Fibroblast of peridontal ligament (primary cell): Measurements from ENCODE around the gene EPHA6.

ENCODE experiments used
- DNase-seq: peaks from one replicate; pipeline ENCODE4 v3.0.0-alpha.2; 2010; ENCODE audit errors: extremely low read depth

EPHA6 gene

DNA sequence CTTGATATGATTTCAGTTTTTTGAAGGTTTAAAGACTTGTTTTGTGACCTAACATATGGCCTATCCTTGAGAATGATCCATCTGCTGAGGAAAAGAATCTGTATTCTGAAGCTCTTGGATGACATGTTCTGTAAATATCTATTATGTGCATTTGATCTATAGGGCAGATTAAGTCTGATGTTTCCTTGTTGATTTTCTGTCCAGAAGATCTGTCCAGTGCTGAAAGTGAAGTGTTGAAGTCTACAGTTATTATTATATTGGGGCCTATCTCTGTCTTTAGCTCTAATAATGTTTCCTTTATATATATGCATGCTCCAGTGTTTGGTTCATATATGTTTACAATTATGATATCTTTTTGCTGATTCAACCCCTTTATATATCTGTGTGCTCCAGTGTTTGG is 362.8 kb downstream of the EPHA6 start:
- DNase-seq, result no peak

DNA sequence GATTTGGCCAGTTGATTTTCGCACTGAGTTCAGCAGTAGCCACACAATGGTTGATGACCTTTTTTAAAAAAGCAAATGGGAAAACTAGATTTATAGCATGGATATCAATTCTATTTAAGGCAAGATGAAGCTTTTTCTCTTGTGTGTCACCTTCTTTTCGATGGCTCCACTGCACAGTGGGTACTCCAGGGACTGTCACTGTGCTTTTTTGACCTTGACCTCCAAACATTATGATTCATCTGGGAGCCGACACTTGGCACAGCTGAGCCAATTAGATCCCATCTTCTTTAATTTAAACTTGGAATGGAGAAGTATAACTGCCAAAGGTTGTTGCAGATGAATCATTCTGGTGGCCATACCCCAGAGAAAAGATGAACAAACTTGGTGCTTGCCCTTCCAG is 367.3 kb downstream of the EPHA6 start:
- DNase-seq, result no peak

DNA sequence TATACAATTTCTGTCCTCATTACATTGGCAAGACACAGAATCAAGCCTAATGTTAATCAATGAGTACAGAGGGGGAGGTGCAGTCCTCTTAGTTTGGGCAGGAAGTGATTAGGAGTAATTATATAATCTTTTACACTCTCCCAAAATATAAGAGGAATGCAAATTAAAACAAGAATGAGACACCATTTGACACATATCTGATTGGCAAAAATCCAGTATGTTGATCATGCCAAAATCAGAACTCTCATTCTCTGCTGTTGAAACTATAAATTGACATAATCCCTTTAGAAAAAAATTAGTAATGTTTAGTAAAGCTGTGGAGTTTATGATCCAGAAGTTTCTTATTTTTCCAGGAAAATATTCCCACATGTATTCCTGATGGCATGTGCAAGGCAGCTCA is 373.4 kb downstream of the EPHA6 start:
- DNase-seq, result no peak

DNA sequence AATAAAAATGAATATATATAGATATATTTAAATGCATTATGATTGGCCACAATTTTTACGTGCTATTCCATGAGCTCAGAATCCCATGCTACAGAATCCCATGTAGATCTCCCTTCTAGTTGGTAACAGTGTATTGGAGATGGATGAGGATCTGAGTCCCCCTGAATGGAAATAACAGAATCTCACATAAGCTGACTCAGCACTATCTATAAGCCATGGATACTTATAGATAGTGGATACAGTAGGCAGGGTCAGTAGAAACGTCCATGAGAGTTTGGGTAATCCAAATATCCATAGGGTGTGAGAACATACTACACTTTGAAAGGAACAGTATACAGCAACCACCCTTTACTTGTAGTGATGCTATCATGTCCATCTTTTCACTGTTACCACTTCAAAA is 375.4 kb downstream of the EPHA6 start:
- no peak for DNase-seq

DNA sequence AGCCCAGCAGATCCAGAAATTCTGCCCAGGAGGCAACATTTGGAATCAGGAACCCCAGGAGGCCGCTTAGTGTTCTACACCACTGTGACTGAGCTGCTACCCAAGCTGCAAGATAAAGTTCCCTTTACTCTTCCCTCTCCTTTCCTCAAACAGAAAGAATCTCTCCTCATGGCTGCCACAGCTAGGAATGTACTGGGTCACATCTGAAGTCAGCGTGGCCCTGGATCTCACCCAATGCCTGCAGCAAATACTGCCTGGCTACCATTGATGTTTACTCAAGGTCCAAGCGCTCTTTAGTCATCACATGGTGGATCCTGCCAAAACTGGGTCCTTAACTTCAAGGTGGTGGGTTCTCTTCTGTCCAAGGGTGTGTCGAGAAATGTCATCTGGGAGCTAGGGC is 382.7 kb downstream of the EPHA6 start:
- DNase-seq, result no peak

DNA sequence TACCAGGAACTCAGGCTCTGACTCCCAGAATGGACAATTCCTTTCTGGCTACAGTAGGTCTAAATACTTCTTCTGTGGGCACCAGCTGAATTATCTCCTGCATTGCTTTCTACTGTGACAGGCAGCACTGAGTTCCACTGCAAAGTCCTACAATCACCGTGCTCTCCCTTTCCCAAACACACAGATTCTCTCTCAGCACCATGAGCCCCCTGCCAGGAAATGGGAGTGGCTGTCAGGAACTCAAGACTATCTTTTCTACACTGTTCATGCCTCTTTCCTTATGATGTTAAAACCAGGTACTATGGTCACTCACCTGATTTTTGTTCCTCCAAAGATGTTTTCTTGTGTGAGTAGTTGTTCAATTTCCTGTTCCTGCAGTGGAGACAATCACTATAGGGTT is 383.4 kb downstream of the EPHA6 start:
- no peak for DNase-seq

DNA sequence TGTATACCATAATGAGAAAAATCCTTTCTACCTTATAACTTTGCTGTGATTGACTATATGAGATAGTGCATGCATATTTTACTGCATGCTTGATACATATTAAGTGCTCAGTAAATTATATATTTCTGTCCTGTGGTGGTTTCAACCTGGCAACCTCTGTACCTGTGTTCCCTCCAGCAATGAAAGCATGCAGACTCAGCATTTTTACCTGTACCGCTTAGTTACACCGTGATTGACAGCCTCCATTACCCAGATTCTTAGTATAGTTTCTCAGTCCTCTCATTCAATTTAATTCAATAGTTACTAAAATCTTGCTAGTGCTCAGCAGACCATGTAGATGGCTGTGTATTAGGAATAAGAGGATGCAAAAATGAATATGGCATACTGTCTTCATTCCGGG is 386.0 kb downstream of the EPHA6 start:
- no peak for DNase-seq

DNA sequence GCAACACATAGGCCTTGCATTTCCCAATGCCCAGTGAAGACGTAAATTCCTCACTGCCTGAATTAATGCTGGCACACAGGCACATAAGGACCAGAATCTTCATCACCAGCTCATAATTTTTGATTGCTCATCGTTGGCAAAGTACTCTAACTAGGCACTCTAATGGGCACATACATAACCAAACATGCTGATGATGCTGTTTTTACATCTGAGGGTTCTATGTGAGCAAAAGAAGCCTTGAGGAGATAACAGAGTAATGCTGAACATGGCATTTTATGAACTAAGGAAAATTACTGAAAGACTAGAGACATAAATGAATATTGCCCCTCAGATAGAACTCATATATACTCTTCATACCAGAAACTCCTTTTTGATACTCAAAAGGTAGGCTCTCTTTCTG is 387.4 kb downstream of the EPHA6 start:
- DNase-seq, result no peak

DNA sequence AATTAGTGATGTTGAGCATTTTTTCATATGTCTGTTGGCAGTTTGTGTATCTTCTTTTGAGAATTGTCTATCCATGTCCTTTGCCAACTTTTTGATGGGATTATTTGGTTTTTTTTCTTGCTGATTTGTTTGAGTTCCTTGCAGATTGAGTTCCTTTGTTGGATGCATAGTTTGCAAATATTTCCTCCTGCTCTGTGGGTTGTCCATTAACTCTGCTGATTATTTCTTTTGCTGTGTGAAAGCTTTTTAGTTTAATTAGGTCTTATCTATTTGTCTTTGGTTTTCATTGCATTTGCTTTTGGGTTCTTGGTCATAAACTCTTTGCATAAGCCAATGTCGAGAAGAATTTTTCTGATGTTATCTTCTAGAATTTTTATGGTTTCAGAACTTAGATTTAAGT is 414.6 kb downstream of the EPHA6 start:
- DNase-seq, result no peak

DNA sequence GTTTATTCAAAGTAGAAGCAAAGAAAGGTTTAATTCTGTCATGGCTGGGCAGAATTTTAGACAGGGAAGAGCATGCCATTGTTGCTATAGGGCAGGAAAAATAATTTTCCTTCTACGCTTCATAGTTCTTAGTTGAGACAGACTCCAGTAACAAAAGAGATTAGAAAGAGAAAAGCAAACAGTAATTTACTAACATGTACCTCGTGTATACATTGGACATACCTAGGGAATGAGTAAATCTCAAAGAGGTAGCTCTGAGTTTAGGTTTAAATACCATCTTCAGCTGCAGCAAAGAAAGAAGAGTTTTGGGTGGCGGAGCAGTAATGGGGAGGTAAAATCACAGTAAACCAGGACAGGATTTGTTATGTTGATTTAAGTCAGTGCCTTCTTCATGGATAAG is 416.1 kb downstream of the EPHA6 start:
- no peak for DNase-seq

DNA sequence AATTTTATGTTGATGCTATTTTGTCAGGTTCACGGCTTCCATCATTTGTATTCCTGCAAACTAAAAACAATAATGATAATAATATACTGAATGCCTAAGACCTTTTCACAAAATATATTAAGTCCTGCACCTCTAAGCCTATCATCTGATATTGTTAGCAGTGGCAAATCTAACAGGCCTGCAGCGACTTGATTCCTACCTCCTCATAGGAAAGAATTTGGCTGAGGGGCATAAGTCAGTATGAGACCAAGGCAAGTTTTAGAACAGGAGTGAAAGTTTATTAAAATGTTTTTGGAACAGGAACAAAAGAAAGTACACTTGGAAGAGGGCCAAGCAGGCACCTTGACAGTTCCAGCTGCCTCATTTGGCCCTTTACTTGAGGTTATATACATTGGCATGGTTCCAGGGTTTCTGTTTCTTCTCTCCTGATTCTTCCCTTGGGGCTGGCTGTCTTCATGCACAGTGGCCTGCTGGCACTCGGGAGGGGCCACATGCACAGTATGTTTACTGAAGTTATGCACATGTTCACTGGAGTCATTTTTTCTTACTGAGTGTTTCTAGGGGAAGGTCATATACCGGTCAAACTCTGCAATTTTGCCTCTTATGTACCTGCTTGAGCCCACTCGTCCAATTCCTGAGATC is 418.1 kb downstream of the EPHA6 start:
- DNase-seq, result no peak

DNA sequence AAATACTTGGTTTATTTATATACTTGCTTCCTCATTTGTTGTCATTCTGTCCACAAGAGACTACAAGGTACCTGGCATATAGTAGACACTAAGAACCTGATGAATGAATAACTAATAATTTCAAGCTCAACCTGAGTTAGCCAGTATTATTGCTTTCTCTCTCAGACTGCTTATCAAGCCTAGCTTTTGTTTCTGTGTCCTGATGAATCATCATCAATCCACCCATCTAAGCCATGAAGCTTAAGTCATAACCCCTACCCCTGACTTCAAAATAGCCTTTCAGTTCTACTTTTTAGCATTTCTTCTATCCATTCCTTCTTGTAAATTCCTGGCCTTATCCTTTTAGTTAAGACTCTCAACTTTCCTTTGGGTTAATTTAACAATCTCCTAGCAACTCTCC is 420.8 kb downstream of the EPHA6 start:
- no peak for DNase-seq

DNA sequence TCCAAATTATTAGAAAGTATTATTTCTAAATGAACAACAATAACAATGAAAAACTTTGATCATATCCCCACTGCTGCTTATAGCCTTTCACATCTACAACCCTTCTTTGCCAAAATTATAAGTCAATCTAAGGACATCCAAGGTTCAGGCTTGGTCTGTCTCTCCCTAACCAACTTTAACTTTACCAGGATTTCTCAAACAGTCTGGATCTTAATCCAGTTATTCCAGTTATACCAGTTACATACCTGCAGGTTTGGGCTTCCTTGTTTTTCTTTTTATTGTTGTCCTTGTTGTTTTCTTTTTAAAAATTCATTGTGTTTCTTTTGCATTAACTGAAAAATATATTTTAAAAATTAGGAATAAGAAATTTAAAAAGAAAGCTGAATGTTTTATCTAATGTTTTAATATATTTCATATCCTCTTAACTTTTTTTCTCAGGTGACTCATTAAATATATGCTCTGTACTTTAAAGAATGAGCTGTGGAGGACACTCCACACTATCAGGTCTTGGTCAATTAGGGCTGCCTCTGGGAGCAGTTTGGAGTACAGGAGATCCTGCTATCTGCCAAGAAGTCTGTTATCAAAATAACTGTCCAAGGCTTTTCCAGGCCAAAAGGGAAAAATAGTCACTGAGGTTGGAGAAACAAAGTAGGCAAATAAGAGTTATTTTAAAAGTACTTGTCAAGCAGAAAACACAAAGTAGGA is 421.4 kb downstream of the EPHA6 start:
- DNase-seq, result no peak

DNA sequence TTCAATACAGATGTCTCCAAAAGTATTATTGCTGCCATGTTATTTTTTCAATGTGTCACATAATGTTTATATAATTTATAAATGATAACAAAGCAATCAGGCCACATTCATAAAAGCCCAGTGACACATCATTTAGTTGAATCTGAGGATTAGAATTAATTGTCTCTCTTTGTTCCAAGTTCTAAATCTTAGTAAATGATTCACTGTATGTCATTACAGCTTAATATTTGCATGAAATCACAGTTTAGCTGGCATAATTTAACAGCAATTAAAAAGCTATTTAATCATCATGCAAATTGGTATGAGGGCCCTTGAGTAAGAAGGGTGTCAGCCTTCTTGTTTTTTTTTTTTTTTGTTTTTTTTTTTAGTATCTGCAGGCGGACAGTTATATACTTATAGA is 427.0 kb downstream of the EPHA6 start:
- DNase-seq, result no peak

DNA sequence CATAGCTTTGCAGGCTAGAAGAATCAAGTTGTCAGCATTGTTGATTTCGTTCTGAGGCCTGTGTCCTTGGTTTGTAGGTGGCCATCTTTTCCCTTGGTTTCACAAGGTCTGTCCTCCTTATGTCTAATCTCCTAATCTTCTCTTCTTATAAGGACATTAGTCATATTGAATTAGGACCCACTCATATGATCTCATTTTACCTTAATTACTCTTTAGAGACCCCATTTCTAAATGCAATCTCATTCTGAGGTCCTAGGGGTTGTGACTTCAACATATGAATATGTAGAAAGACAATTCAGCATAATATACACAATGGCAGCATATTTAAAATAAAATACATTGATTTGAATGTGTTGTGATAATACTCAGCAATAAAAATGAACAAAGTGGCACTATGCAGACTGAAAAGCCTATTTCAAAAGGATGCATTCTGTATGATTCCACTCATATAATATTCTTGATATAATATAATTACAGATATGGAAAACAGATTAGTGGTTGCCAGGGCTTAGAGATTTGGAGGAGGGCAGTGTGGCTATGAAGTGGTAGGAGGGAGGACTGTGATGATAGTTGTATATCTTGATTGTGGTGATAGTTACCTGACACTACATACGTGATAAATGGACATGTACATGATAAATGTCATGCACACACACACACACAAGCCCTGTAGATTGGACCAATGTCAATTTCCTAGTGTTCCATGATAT is 431.0 kb downstream of the EPHA6 start:
- DNase-seq, result no peak

DNA sequence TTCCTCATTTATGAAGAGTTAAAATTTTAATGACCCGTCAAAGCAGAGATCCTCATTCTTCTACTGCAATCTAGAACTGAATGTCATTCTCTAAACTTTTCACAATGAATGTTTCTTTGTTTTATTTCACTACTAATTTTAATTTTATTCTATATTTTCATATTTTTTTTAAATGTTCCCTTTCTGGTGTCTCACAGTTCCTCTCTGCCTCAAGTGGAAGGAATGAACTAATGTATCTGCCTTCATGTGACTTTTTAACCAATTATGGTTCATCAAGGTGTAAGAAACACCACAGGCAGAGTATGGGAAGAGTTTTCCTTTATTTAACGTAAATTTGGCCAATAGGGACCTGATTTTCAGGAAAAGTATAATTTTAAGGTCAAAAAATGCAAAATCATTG is 441.7 kb downstream of the EPHA6 start:
- DNase-seq, result no peak

DNA sequence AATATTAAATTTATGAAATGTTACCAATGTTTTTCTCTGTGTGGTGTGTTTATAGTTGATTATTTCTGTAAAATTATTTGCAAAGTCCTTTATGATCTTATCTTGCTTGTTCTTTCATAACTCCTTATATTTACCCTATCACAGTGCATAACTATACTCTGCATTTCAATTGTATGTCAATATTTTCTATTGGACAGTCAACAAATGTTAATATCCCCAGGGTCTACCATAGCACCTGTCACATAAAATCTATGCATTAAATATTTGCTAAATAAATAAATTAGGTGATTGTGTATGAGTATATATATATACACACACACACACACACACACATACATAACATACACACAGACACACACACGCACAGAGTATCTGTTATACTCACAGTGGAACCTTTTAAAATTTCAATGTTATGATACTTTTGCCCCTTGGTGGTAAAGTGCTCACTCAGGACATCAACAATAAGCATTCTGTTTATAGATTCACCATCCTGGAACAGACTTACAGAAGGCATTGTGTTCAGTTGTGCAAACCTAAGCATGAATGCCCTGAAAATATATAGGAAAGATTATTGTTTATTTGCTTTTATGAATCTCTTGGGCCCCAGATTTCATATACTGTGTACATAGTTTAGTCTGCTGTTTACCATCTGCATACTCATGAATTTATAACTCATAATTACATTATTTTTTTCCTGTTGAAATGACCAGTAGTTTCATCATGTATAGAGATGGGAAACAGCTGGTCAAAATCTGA is 443.7 kb downstream of the EPHA6 start:
- DNase-seq, result no peak

DNA sequence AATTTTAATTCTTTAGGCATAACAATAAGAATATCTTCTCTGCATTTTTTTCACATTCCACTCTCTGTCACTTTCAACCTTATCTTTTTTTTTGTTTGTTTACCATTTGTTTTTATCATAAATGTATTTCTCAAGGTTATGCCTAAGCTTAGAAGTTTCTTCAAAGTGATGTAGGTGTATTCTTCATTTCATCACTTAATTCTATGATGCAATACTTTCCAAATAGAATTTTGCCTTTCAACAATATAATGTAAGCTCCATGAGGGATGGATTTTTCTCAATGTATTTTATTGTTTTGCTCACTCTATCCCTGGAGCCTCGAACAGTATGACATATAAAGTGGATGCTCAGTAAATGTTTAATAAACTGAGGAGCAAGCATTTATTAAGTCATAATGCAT is 444.9 kb downstream of the EPHA6 start:
- no peak for DNase-seq

DNA sequence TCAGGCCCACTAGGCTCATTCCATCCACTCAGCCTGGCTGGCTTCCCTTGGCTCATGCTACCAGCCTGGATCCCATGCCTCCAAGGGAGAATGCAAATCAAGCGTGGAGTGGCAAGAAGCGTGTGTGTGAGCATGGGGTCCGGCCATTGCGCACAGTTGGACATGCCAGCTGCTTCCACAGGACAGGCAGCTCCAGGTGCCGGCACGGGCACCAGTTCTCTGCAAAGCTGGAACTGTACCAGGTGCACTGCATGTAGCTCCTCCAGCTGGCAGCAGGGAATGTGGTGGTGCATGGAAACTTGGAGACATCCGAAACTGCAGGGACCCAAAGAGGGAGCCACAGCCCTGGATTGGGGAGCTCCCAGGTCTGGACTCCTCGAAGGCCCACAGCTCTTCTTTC is 449.8 kb downstream of the EPHA6 start:
- DNase-seq, result no peak

DNA sequence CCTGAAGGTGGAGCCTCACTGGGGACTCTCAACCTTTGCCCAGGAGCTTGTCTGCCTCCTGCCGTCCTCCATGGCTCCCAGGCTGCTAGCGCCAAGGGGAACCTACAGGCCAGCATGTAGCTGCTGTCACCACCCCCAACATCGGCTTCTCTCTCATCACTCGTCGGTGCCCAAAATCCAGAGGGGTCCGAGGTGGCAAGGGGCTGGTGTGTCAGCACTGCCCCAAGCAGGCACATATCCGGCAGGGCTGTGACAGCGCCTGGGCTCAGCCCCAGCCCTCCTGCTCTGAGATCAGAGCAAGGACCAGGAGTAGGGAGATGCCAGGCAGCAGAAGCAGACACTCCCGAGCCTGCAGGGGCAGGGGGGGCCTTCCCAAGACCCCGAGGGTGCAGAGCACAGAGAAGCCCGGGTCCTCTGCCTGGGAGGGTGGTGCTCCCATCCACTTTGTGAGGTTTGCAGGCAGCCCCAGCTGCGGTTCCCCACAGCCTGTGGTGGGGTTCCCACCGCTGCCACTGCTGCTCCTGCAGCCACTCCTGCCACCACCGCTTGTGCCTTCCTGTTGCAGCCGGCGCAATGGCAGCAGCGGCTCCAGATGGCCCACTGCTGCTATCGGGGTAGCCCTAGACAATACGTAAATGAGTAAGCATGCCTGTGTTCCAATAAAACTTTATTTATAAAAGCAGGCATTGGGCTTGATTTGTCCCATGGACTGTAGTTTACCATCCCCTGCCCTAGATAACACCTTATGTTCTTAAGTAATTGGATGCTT is 451.0 kb downstream of the EPHA6 start:
- no peak for DNase-seq

DNA sequence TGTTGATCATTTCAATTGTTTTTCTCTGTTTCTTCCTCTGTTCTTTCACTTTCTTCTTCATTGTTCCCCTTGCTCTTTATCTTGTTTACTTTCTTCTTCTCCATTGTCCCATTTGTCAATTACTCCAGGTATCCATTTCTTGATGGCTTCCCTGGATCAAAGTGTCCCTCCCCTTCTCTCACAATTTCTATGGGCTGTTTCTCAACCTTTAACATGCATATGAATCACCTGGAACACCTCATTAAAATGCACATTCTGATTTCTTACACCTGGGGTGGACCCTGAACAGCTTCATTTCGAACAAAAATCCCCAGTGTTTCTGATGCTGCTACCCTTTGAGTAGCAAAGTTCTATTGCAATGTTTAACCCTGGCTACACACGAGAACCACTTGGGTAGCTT is 454.8 kb downstream of the EPHA6 start:
- DNase-seq, result no peak
